Measurements from ENCODE around the gene CPOX.
"Not testable (repeated sequence)": the region's sequence is repeated elsewhere in the genome, so short reads cannot be mapped to it uniquely, and the experiment has no call there.

The CPOX gene

GRCh38 chr3:98560911-98561310 is 32.5 kb downstream of the CPOX start:
- no peak for DNase-seq

GRCh38 chr3:98559769-98560168 is 33.6 kb downstream of the CPOX start:
- not testable (repeated sequence) for DNase-seq

- DNase-seq, result no peak
Observed at GRCh38 chr3:98558100-98558827, 35.1 kb downstream of the CPOX start.

DNA sequence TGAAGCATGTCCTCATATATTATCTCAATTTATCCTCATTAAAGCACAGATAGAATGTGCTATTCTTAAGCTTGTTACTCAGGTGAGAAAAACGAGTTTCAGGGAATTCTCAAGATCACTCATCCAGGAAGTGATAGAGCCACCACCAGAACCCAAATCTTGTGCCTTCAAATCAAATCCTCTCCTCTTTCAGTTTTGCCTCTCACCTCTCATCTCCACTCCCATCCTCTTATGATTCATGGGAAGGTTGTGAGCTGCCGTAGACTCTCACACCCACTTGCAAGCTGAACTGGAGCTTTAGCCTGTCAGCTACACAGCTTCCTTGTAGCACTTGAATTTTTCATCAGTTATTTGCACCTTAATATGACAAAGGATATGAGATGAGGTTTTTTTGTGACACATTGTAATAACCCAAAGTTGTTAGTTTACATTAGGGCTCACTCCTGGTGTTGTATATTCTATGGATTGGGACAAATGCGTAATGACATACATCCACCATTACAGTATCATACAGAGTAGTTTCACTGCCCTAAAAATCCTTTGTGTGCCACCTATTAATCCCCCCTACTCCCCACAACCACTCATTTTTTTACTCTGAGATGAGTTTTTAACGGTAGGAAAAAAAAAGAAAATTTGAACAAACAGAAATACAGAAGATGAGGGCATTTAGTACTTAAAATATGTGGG is 35.9 kb downstream of the CPOX start:
- no peak for DNase-seq

GRCh38 chr3:98556164-98557130 is 37.0 kb downstream of the CPOX start:
- no peak for DNase-seq

GRCh38 chr3:98555025-98555379 is 38.4 kb downstream of the CPOX start:
- DNase-seq, result no peak

GRCh38 chr3:98554580-98554979 is 38.8 kb downstream of the CPOX start:
- DNase-seq, result no peak

DNA sequence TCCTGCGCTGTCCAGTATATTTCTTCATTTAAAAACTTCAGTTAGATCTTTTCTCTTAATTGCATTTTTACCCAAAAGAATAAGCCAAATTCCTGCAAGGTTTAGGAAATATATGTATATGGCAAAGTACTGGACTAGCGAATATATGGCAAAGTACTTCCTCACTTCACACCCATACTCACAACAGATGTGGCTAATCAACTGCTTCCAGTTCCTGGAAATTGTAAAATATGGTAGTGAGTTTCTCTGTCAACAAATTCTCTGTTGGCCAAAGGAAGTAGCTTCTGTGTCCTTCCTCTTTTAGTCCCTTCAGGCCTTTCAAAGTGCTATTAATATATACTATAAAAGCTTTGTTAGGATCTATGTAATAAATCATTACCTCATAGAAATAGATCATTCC is 39.7 kb downstream of the CPOX start:
- DNase-seq, result no peak

GRCh38 chr3:98553021-98553563 is 40.3 kb downstream of the CPOX start:
- no peak for DNase-seq

DNA sequence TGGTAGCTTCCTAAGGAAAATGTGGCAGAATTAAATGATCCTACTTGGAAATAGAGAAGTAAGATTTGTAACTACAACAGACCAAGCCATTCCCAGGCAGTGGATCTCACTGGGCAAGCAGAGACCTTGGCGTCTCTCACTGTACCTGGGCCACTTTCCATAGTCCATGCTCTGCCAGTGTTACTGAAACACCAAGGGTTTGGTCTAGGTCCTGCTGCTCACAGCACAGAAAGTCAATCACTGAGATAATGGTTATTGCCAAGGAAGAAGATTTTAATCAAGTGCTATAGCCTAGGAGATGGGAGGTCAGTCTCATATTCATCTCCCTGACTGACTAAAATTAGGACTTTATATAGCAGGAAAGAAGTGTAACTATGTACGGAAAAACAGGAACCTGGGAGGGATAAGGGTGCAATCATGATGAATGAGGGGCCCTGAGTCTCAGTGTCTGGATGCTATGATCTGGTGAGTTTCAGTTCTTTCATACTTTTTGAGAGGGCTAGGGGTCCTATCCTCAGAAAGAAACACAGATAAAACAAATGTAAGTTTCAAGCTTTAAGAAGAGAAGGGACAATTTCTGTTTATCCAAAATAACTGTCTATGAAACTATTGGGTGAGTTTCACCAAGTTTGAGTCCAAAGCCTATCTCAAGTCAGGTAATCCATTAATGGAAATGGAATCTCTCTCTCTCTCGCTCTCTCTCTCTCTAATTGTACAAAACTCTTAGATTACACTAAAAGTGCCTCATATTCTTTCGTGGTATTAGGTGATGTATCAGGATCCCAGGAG is 41.0 kb downstream of the CPOX start:
- DNase-seq, result no peak

DNA sequence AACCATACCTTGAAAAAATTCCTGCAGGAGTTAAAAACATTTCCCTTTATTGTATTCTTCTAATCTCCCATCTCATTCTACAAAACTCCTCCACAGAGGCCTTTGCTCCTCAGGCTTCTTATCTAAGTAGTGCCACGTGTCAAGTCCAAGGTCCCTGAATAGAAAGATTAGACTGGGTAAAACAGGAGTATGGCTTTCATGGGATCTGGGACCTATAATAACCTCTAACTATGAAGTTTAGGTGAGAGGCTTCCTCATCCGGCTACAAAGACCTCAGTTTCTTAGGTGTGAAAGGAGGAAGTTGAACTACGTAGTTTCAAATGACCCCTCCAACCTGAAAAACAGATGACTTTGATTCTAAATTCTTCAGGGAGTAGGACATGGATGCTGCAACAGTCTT is 41.7 kb downstream of the CPOX start:
- no peak for DNase-seq

DNA sequence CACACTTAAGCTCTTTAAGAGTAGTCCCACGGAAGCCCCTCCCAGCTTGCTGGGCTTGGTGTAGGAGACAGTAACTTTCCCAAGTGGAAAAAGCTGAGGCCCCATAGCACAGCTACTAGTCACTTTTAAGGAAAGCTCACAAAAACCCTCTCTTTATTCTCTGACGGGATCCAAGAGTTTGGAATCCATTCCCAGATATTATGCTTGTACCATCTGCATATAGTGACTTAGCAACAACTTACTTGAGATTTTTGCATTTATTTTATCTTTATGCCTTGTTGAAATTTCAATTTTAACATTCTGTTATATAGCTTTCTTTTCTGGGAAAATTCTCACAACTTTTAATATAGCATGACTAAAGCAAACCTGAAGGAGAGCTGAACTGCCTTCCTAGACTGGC is 42.2 kb downstream of the CPOX start:
- DNase-seq, result no peak

- no peak for DNase-seq
Observed at GRCh38 chr3:98550833-98551232, 42.6 kb downstream of the CPOX start.

- DNase-seq, result no peak
Observed at GRCh38 chr3:98548544-98548943, 44.9 kb downstream of the CPOX start.

DNA sequence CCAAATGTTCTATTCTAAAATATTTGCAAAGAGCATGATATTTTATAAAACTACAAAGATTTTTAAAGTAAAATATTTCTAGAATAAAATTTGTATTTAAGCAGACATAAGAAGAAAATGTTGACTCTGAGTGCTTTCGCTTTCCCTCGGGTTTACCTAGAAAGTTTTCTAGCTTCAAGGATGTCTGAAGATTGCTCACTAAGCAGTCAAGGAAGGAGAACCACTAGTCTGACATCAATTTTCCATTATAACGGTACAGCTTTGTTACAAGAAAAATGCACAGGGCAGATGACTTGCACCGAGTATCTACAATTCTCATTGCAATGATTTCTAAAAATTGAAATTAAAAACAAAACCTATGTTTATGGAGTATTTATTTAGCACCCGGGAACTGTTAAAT is 47.5 kb downstream of the CPOX start:
- DNase-seq, result no peak

DNA sequence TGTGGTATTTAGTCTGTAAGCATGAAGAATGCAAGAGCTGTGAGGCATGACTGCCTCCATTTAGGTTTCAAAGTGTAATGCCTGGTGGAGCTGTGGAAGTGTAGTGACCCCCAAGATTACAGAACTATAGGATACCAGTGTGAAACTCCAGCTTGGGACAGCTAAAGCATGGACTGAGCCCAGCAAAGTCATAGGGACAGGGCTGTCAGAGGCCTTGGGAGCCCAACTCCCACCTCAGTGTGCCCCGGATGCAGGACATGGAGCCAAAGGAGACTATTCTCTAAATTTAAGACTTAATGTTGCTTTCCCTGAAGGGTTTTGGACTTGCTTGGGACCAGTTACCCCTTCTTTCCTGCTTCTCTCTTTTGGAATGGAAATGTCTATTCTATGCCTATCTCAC is 50.8 kb downstream of the CPOX start:
- no peak for DNase-seq

- DNase-seq, result no peak
Observed at GRCh38 chr3:98541695-98542094, 51.7 kb downstream of the CPOX start.

DNA sequence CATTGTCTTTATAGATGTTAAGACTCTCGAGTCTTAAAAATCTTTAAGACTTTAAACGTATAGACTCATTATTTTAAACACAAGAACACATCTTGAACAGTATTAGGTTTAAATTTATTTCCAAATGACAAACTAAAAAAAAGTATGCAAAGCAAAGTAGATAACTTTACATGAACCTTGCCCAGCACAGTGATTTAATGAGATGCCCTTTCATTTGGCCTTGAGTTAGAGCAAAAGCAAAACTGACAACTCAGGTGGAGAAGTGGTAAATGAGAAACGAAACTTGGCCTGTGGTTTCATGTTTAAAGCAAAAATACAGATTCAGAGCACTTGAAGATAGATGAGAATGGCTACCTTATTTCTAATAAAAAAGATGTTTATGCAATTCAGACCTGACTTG is 53.1 kb downstream of the CPOX start:
- DNase-seq, result no peak

DNA sequence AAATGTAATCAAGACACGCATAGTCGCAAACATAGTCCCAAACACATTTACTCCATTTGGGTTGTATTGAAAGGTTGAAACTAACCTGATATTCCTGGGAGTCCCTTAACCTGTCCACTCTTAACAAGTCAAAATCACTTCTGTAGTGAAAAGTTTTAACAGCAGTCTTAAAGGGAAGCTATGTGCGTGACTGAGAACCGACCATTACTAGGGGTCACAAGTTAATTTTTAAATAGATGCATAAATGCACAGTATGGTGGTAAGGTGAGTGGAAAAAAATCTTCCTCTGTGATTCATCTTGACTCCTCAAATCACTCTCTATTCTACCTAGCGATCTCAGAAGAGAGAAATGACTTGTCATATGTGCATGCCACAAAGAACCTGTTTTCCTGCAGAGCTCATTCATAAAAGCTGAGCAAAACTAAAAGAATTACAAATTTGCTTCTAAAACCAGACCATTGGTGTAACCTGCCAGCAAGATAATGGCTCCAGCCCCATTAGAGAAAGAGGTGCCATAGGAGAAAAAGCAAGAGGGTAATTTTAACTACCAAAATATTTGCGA is 56.9 kb downstream of the CPOX start:
- no peak for DNase-seq

DNA sequence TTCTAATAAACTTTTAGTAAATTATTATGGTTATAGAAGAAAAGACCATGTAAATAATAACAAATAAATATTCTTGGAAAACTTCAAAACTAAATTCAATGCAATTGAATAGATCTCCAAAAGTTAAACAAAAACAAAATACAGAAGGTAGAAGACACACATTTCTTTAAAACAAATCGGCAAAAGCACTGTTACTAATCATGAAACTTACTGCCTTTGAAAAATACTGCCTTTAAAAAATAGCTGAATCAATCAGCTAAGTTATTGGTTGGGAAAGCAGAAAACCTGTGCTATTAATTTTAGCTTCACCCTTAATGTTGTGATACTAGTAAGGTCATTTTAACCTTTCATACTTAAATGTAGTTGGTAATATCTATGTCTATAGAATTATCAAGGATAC is 58.7 kb downstream of the CPOX start:
- DNase-seq, result no peak

DNA sequence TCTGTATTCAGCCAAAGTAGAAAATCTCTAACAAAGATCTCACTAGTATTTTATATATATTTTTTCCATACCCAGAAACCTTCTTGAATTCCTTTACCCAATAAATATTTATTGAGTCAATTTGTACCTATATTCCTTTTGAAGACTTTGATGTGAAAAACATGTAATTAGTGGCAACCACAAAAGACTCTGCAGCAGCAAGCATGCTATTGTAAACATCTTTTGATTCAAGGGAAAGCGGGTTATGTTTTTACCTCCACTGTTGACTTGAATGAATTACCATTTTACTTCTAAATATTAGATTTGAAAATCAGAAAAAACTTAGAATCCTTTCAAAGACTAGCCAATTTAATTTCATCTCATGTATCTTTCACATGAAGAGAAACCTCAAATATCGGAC is 59.2 kb downstream of the CPOX start:
- DNase-seq, result no peak

Data from activated gamma-delta T cell (primary cell).